Right atrium auricular region (tissue), 2 donors: ENCODE results near the gene TRIM10. TPM values are rescaled to one million over a fixed set of nuclear protein-coding genes. Genes with fewer than 3 reads are reported as not detected.
A peak's percentile ranks its signal among the peaks of the same experiment; 100 is the strongest.

ENCODE experiments used
- DNase-seq: peaks from one replicate; pipeline ENCODE4 v3.0.0-alpha.2; 2019; ENCODE audit warnings: low spot score
- H3K27ac ChIP-seq, 2 donors: fragments of 200-600 bp; sonication (generic); 1 replicate in 1 of 2; 2 replicates in 1 of 2; pipeline ENCODE4 v1.5.1; 2016 to 2019
- H3K27me3 ChIP-seq, 2 donors: fragments of 200-600 bp; sonication (generic); one replicate each; pipeline versions ENCODE4 v1.5.1 to v1.6.0; 2017 to 2019
- H3K36me3 ChIP-seq: fragments of 200-600 bp; sonication (generic); one replicate; pipeline ENCODE4 v1.5.1; 2016
- H3K4me1 ChIP-seq, 2 donors: fragments of 200-600 bp; sonication (generic); one replicate each; pipeline versions ENCODE4 v1.5.1 to v1.6.0; 2017 to 2019
- H3K4me3 ChIP-seq, 2 donors: fragments of 200-600 bp; sonication (generic); 1 replicate in 1 of 2; 2 replicates in 1 of 2; pipeline ENCODE4 v1.5.1; 2017 to 2019; ENCODE audit warnings: mild to moderate bottlenecking in 1 of 2, moderate library complexity in 1 of 2
- H3K9me3 ChIP-seq, 2 donors: fragments of 200-600 bp; sonication (generic); one replicate each; pipeline ENCODE4 v1.5.1; 2019
- CTCF ChIP-seq, 2 donors: fragments of 200-600 bp; sonication (generic); IDR thresholded peaks; one replicate each; pipeline ENCODE4 v1.5.1; 2019; ENCODE audit warnings: antibody characterized with exemption in 2 of 2
- total RNA-seq, 2 donors: library from RNA; depleted of rRNA; stranded (reverse); fragments of >200 nt; gene quantifications; one replicate each; pipeline ENCODE4 v1.1.0, GENCODE V29; 2016

The TRIM10 gene
- total RNA-seq, 2 donors from 2014 or later: not detected

- peak; percentile 65 for DNase-seq
- Histone ChIP-seq H3K36me3 (no peaks in the 10 kb centered on the region), H3K27ac (no peak overlapping the region), H3K4me1 (peaks cover 0 to 6% of the 10 kb centered on the region in 2 donors), H3K4me3 (no peak overlapping the region), H3K9me3 (no peaks in the 10 kb centered on the region), H3K27me3 (peaks cover 20 to 27% of the 10 kb centered on the region in 2 donors)
- TF ChIP-seq CTCF (IDR thresholded peaks at IDR 0.05): peak; percentile 95 to 96
Observed at GRCh38 chr6:30130887-30131862, 29.8 kb downstream of the TRIM10 start.

GRCh38 chr6:30130179-30130679 lies 30.8 kb downstream of the TRIM10 start:
- H3K4me1 ChIP-seq: peaks cover 0 to 6% of the 10 kb centered on the region in 2 donors
- peaks cover 20 to 27% of the 10 kb centered on the region in 2 donors for H3K27me3 ChIP-seq
- TF ChIP-seq CTCF (IDR thresholded peaks at IDR 0.05): no peak
- no peak overlapping the region for H3K4me3 ChIP-seq
- DNase-seq: no peak
- H3K27ac ChIP-seq: no peak overlapping the region
- no peaks in the 10 kb centered on the region for H3K36me3 ChIP-seq
- no peaks in the 10 kb centered on the region for H3K9me3 ChIP-seq

GRCh38 chr6:30129265-30130178 lies 31.5 kb downstream of the TRIM10 start:
- Histone ChIP-seq H3K9me3 (no peaks in the 10 kb centered on the region), H3K27ac (no peak overlapping the region), H3K27me3 (peaks cover 20 to 27% of the 10 kb centered on the region in 2 donors), H3K4me1 (peaks cover 0 to 6% of the 10 kb centered on the region in 2 donors), H3K4me3 (no peak overlapping the region), H3K36me3 (no peaks in the 10 kb centered on the region)
- no peak for DNase-seq
- TF ChIP-seq CTCF (IDR thresholded peaks at IDR 0.05): no peak

GRCh38 chr6:30127238-30128093 lies 33.5 kb downstream of the TRIM10 start:
- Histone ChIP-seq H3K27ac (no peak overlapping the region), H3K4me1 (peaks cover 0 to 6% of the 10 kb centered on the region in 2 donors), H3K9me3 (no peaks in the 10 kb centered on the region), H3K36me3 (no peaks in the 10 kb centered on the region), H3K27me3 (peaks cover 20 to 27% of the 10 kb centered on the region in 2 donors), H3K4me3 (peak overlapping the region in 1 of 2 donors; percentile 30)
- DNase-seq: no peak
- TF ChIP-seq CTCF (IDR thresholded peaks at IDR 0.05): no peak

- peaks cover 0 to under 1% of the 10 kb centered on the region in 2 donors for H3K27me3 ChIP-seq
- TF ChIP-seq CTCF (IDR thresholded peaks at IDR 0.05): no peak
- no peaks in the 10 kb centered on the region for H3K36me3 ChIP-seq
- no peak overlapping the region for H3K27ac ChIP-seq
- H3K4me1 ChIP-seq: peaks cover 0 to under 1% of the 10 kb centered on the region in 2 donors
- no peaks in the 10 kb centered on the region for H3K9me3 ChIP-seq
- no peak overlapping the region for H3K4me3 ChIP-seq
- no peak for DNase-seq
Observed at GRCh38 chr6:30122515-30122914, 38.5 kb downstream of the TRIM10 start.
